ENCODE data around the gene RNF144A.

RNF144A gene

GRCh38 chr2:7027411-7027810, 110.2 kb downstream of the RNF144A start:
- no peak for DNase-seq
- no peak overlapping the region for H3K18ac ChIP-seq (ENCODE audit: low read length)
- H3K9ac ChIP-seq (ENCODE audit: low read length) = no peak overlapping the region
- H2AFZ ChIP-seq (ENCODE audit: insufficient read depth, low read length, poor library complexity) = no peak overlapping the region
- H4K12ac ChIP-seq (ENCODE audit: low read depth, low read length) = no peak overlapping the region
- no peaks in the 10 kb centered on the region for H3K79me2 ChIP-seq (ENCODE audit: control insufficient read depth, insufficient read depth, low read length, poor library complexity)
- H3K9me3 ChIP-seq (ENCODE audit: insufficient read depth, low read depth, low read length) = no peaks in the 10 kb centered on the region
- no peak overlapping the region for H4K8ac ChIP-seq (ENCODE audit: low read depth, low read length)
- H2AK5ac ChIP-seq (ENCODE audit: low read length) = no peak overlapping the region
- H3K27me3 ChIP-seq (ENCODE audit: insufficient read depth, low read length) = no peaks in the 10 kb centered on the region
- H3K4me2 ChIP-seq (ENCODE audit: low read length) = no peak overlapping the region
- no peak overlapping the region for H3K27ac ChIP-seq (ENCODE audit: low read depth, low read length)
- no peak overlapping the region for H3K14ac ChIP-seq (ENCODE audit: low read length)
- H3K36me3 ChIP-seq (ENCODE audit: control insufficient read depth in 1 of 2, insufficient read depth in 2 of 2, low read length in 2 of 2) = peaks cover 4 to 13% of the 10 kb centered on the region in 2 experiments
- no peak overlapping the region for H3K4me3 ChIP-seq (ENCODE audit: low read depth, low read length)
- WGBS (ENCODE audit: extremely low coverage, insufficient coverage, insufficient read length) = no CpG with 5 or more reads among the region's 4 CpGs
- no peak overlapping the region for H3K23ac ChIP-seq (ENCODE audit: low read length)
- H2BK12ac ChIP-seq (ENCODE audit: low read length) = no peak overlapping the region
- H3K79me1 ChIP-seq (ENCODE audit: low read length) = no peaks in the 10 kb centered on the region
- H2BK120ac ChIP-seq (ENCODE audit: insufficient read depth, low read length, poor library complexity) = no peak overlapping the region
- no peak overlapping the region for H4K91ac ChIP-seq (ENCODE audit: low read depth, low read length)
- H3K4ac ChIP-seq (ENCODE audit: low read depth, low read length) = no peak overlapping the region
- H3K4me1 ChIP-seq (ENCODE audit: control insufficient read depth in 1 of 2, insufficient read depth in 2 of 2, low read length in 2 of 2) = peaks cover 5 to 10% of the 10 kb centered on the region in 2 experiments
- H2BK5ac ChIP-seq (ENCODE audit: low read depth, low read length, poor library complexity) = no peak overlapping the region

GRCh38 chr2:7027956-7028655, 110.9 kb downstream of the RNF144A start:
- no peak overlapping the region for H3K18ac ChIP-seq (ENCODE audit: low read length)
- no CpG with 5 or more reads among the region's 15 CpGs for WGBS (ENCODE audit: extremely low coverage, insufficient coverage, insufficient read length)

GRCh38 chr2:7028846-7029245, 111.6 kb downstream of the RNF144A start:
- Histone ChIP-seq H4K12ac (ENCODE audit: low read depth, low read length) (no peak overlapping the region), H2AFZ (ENCODE audit: insufficient read depth, low read length, poor library complexity) (no peak overlapping the region), H2BK120ac (ENCODE audit: insufficient read depth, low read length, poor library complexity) (no peak overlapping the region), H3K4me3 (ENCODE audit: low read depth, low read length) (no peak overlapping the region), H2AK5ac (ENCODE audit: low read length) (no peak overlapping the region), H3K4me1 (ENCODE audit: control insufficient read depth in 1 of 2, insufficient read depth in 2 of 2, low read length in 2 of 2) (peaks cover 5 to 10% of the 10 kb centered on the region in 2 experiments), H3K23ac (ENCODE audit: low read length) (no peak overlapping the region), H3K79me2 (ENCODE audit: control insufficient read depth, insufficient read depth, low read length, poor library complexity) (no peaks in the 10 kb centered on the region), H3K36me3 (ENCODE audit: control insufficient read depth in 1 of 2, insufficient read depth in 2 of 2, low read length in 2 of 2) (peaks cover 4 to 20% of the 10 kb centered on the region in 2 experiments), H3K27me3 (ENCODE audit: insufficient read depth, low read length) (no peaks in the 10 kb centered on the region), H3K27ac (ENCODE audit: low read depth, low read length) (no peak overlapping the region), H3K9me3 (ENCODE audit: insufficient read depth, low read depth, low read length) (no peaks in the 10 kb centered on the region), H4K91ac (ENCODE audit: low read depth, low read length) (no peak overlapping the region), H3K79me1 (ENCODE audit: low read length) (no peaks in the 10 kb centered on the region), H3K14ac (ENCODE audit: low read length) (no peak overlapping the region), H2BK5ac (ENCODE audit: low read depth, low read length, poor library complexity) (no peak overlapping the region), H3K4me2 (ENCODE audit: low read length) (no peak overlapping the region), H2BK12ac (ENCODE audit: low read length) (no peak overlapping the region), H3K18ac (ENCODE audit: low read length) (no peak overlapping the region), H3K9ac (ENCODE audit: low read length) (no peak overlapping the region), H3K4ac (ENCODE audit: low read depth, low read length) (no peak overlapping the region), H4K8ac (ENCODE audit: low read depth, low read length) (no peak overlapping the region)
- WGBS (ENCODE audit: extremely low coverage, insufficient coverage, insufficient read length) = no CpG with 5 or more reads among the region's 6 CpGs
- no peak for DNase-seq

More at GRCh38 chr2:7027956-7028655, 110.9 kb downstream of the RNF144A start:
- peaks cover 5 to 10% of the 10 kb centered on the region in 2 experiments for H3K4me1 ChIP-seq (ENCODE audit: control insufficient read depth in 1 of 2, insufficient read depth in 2 of 2, low read length in 2 of 2)
- no peaks in the 10 kb centered on the region for H3K9me3 ChIP-seq (ENCODE audit: insufficient read depth, low read depth, low read length)
- H3K9ac ChIP-seq (ENCODE audit: low read length) = no peak overlapping the region
- H3K79me1 ChIP-seq (ENCODE audit: low read length) = no peaks in the 10 kb centered on the region
- no peaks in the 10 kb centered on the region for H3K27me3 ChIP-seq (ENCODE audit: insufficient read depth, low read length)
- no peak for DNase-seq
- H3K79me2 ChIP-seq (ENCODE audit: control insufficient read depth, insufficient read depth, low read length, poor library complexity) = no peaks in the 10 kb centered on the region
- no peak overlapping the region for H2AFZ ChIP-seq (ENCODE audit: insufficient read depth, low read length, poor library complexity)
- no peak overlapping the region for H3K4me2 ChIP-seq (ENCODE audit: low read length)
- H3K36me3 ChIP-seq (ENCODE audit: control insufficient read depth in 1 of 2, insufficient read depth in 2 of 2, low read length in 2 of 2) = peaks cover 4 to 18% of the 10 kb centered on the region in 2 experiments
- no peak overlapping the region for H3K23ac ChIP-seq (ENCODE audit: low read length)
- H2AK5ac ChIP-seq (ENCODE audit: low read length) = no peak overlapping the region
- no peak overlapping the region for H3K27ac ChIP-seq (ENCODE audit: low read depth, low read length)
- H4K8ac ChIP-seq (ENCODE audit: low read depth, low read length) = no peak overlapping the region
- no peak overlapping the region for H4K12ac ChIP-seq (ENCODE audit: low read depth, low read length)
- H3K4me3 ChIP-seq (ENCODE audit: low read depth, low read length) = no peak overlapping the region
- no peak overlapping the region for H2BK12ac ChIP-seq (ENCODE audit: low read length)
- no peak overlapping the region for H3K14ac ChIP-seq (ENCODE audit: low read length)
- H2BK120ac ChIP-seq (ENCODE audit: insufficient read depth, low read length, poor library complexity) = no peak overlapping the region
- no peak overlapping the region for H4K91ac ChIP-seq (ENCODE audit: low read depth, low read length)
- H2BK5ac ChIP-seq (ENCODE audit: low read depth, low read length, poor library complexity) = no peak overlapping the region
- H3K4ac ChIP-seq (ENCODE audit: low read depth, low read length) = no peak overlapping the region

- Histone ChIP-seq H2AK5ac (ENCODE audit: low read length) (no peak overlapping the region), H3K14ac (ENCODE audit: low read length) (no peak overlapping the region), H3K9ac (ENCODE audit: low read length) (no peak overlapping the region), H3K79me2 (ENCODE audit: control insufficient read depth, insufficient read depth, low read length, poor library complexity) (no peaks in the 10 kb centered on the region), H3K27ac (ENCODE audit: low read depth, low read length) (no peak overlapping the region), H3K4me3 (ENCODE audit: low read depth, low read length) (no peak overlapping the region), H2BK5ac (ENCODE audit: low read depth, low read length, poor library complexity) (no peak overlapping the region), H3K79me1 (ENCODE audit: low read length) (no peaks in the 10 kb centered on the region), H2AFZ (ENCODE audit: insufficient read depth, low read length, poor library complexity) (no peak overlapping the region), H3K36me3 (ENCODE audit: control insufficient read depth in 1 of 2, insufficient read depth in 2 of 2, low read length in 2 of 2) (peaks cover under 1 to 16% of the 10 kb centered on the region in 2 experiments), H3K4me2 (ENCODE audit: low read length) (no peak overlapping the region), H3K18ac (ENCODE audit: low read length) (no peak overlapping the region), H3K9me3 (ENCODE audit: insufficient read depth, low read depth, low read length) (no peaks in the 10 kb centered on the region), H3K23ac (ENCODE audit: low read length) (no peak overlapping the region), H4K91ac (ENCODE audit: low read depth, low read length) (no peak overlapping the region), H3K4ac (ENCODE audit: low read depth, low read length) (no peak overlapping the region), H2BK120ac (ENCODE audit: insufficient read depth, low read length, poor library complexity) (no peak overlapping the region), H2BK12ac (ENCODE audit: low read length) (no peak overlapping the region), H4K12ac (ENCODE audit: low read depth, low read length) (no peak overlapping the region), H3K4me1 (ENCODE audit: control insufficient read depth in 1 of 2, insufficient read depth in 2 of 2, low read length in 2 of 2) (peaks cover 5 to 10% of the 10 kb centered on the region in 2 experiments), H4K8ac (ENCODE audit: low read depth, low read length) (no peak overlapping the region), H3K27me3 (ENCODE audit: insufficient read depth, low read length) (no peaks in the 10 kb centered on the region)
- no peak for DNase-seq
- WGBS (ENCODE audit: extremely low coverage, insufficient coverage, insufficient read length) = no CpG with 5 or more reads among the region's 13 CpGs
Observed at GRCh38 chr2:7029291-7030059, 112.3 kb downstream of the RNF144A start.
